ENCODE measurements around the gene GATAD2A. TPM values are rescaled to one million over a fixed set of nuclear protein-coding genes. Genes with fewer than 3 reads are reported as not detected.

The GATAD2A gene
- total RNA-seq, 1 experiment from 2014 or later, result 126 TPM

DNA sequence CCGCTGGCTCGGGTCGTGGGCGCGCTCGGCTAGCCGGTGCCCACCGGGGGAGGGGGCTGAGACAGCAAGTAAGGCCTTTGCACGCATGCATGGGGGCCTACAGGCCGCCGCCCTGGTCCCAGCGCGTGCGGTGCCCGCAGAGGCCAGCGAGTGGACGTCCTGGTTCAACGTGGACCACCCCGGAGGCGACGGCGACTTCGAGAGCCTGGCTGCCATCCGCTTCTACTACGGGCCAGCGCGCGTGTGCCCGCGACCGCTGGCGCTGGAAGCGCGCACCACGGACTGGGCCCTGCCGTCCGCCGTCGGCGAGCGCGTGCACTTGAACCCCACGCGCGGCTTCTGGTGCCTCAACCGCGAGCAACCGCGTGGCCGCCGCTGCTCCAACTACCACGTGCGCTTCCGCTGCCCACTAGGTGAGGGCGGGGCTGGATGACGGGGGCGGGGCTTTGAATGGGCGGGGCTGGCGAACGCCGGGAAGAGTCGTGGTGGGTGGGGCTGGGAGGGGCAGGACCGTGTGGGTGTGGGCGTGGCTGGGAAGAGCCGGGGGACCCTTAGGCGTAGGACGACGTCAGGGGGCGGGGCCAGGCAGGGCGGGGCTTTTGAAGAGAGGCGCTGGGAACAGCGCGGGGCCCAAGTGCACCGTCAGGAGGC, 134.7 kb downstream of the GATAD2A start:
- peaks cover 6% of the 10 kb centered on the region for H3K4me1 Mint-ChIP-seq (ENCODE audit: low read depth, unreplicated experiment)
- H3K27ac Mint-ChIP-seq (ENCODE audit: unreplicated experiment), result no peak overlapping the region
- DNase-seq, result no peak
- H3K9me3 Mint-ChIP-seq (ENCODE audit: unreplicated experiment), result no peaks in the 10 kb centered on the region
- Histone ChIP-seq H3K4me1 (no peaks in the 10 kb centered on the region), H3K9me3 (no peaks in the 10 kb centered on the region), H3K27me3 (replicated peaks; ENCODE audit: control insufficient read depth, insufficient read depth, low read length) (no peaks in the 10 kb centered on the region), H3K36me3 (ENCODE audit: control insufficient read depth, insufficient read depth, low read length) (no peaks in the 10 kb centered on the region), H3K4me3 (ENCODE audit: low read depth, low read length) (no peak overlapping the region)
- no TSS peak for BruUV-seq (replicated peaks)
- TF ChIP-seq, protein P1, sequence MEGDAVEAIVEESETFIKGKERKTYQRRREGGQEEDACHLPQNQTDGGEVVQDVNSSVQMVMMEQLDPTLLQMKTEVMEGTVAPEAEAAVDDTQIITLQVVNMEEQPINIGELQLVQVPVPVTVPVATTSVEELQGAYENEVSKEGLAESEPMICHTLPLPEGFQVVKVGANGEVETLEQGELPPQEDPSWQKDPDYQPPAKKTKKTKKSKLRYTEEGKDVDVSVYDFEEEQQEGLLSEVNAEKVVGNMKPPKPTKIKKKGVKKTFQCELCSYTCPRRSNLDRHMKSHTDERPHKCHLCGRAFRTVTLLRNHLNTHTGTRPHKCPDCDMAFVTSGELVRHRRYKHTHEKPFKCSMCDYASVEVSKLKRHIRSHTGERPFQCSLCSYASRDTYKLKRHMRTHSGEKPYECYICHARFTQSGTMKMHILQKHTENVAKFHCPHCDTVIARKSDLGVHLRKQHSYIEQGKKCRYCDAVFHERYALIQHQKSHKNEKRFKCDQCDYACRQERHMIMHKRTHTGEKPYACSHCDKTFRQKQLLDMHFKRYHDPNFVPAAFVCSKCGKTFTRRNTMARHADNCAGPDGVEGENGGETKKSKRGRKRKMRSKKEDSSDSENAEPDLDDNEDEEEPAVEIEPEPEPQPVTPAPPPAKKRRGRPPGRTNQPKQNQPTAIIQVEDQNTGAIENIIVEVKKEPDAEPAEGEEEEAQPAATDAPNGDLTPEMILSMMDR (IDR thresholded peaks at IDR 0.05; ENCODE audit: insufficient read depth in 1 of 2, low read depth in 1 of 2, low read length in 1 of 2, severe bottlenecking in 1 of 2, unreplicated experiment in 1 of 2), result no peak
- H3K4me3 Mint-ChIP-seq (ENCODE audit: unreplicated experiment), result no peak overlapping the region
- H3K36me3 Mint-ChIP-seq (ENCODE audit: insufficient read depth, unreplicated experiment), result peaks cover 10% of the 10 kb centered on the region
- ChIA-PET CTCF (interaction anchor here (0.7 kb wide), 1 partner anchor 31 kb away, joined by 5 read pairs; no protein-coding TSS in a partner anchor), POLR2A (no interaction called here)
- intact Hi-C loops (cut with micrococcal nuclease; ENCODE audit: unreplicated experiment), result no loop called here
- H3K27me3 Mint-ChIP-seq (ENCODE audit: insufficient read depth, unreplicated experiment), result no peaks in the 10 kb centered on the region

DNA sequence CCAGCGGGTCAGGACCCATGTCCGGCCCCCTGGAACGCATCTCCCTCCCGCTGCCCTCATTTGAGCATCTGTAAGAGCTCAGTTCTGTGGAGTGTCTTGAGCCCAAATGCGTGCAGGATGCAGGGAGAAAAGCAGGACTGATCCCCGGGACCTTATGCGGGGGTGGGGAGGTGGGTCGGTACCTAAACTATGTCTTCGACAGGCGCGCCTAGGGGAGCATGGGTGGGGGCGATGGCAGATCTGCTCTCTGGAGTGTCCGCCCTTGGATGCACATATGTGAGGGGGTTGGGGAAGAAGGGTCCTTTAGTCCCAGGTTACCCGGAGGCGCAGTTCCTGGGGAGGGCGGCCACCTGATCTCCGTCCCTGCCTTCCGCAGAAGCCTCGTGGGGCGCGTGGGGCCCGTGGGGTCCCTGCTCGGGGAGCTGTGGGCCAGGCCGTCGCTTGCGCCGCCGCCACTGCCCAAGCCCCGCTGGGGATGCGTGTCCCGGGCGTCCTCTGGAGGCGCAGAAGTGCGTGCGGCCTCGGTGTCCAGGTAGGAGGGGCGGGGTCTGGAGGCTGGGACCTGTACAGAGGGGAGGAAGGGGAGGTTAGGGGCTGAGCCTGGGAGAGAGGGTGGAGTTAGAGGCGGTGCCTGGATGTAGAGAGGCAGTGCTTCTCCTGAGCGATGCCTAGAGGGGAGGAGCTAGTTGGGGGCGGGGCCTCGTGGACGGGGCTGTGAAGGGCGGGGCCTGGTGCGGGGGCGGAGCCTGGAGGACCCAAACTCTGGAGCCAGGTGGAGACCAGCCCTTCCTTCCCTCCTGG, 135.4 kb downstream of the GATAD2A start:
- Histone ChIP-seq H3K4me1 (no peaks in the 10 kb centered on the region), H3K27me3 (replicated peaks; ENCODE audit: control insufficient read depth, insufficient read depth, low read length) (no peaks in the 10 kb centered on the region), H3K36me3 (ENCODE audit: control insufficient read depth, insufficient read depth, low read length) (no peaks in the 10 kb centered on the region), H3K4me3 (ENCODE audit: low read depth, low read length) (no peak overlapping the region), H3K9me3 (no peaks in the 10 kb centered on the region)
- Mint-ChIP-seq H3K27ac (ENCODE audit: unreplicated experiment) (no peak overlapping the region), H3K36me3 (ENCODE audit: insufficient read depth, unreplicated experiment) (peaks cover 8% of the 10 kb centered on the region), H3K4me1 (ENCODE audit: low read depth, unreplicated experiment) (peaks cover 6% of the 10 kb centered on the region), H3K9me3 (ENCODE audit: unreplicated experiment) (no peaks in the 10 kb centered on the region), H3K27me3 (ENCODE audit: insufficient read depth, unreplicated experiment) (no peaks in the 10 kb centered on the region), H3K4me3 (ENCODE audit: unreplicated experiment) (no peak overlapping the region)
- ChIA-PET POLR2A (no interaction called here), CTCF (interaction anchor here (0.7 kb wide), 1 partner anchor 31 kb away, joined by 5 read pairs; no protein-coding TSS in a partner anchor)
- DNase-seq, result peak; percentile 48 to 70
- TF ChIP-seq, protein P1 (IDR thresholded peaks at IDR 0.05; ENCODE audit: insufficient read depth in 1 of 2, low read depth in 1 of 2, low read length in 1 of 2, severe bottlenecking in 1 of 2, unreplicated experiment in 1 of 2), result no peak
- BruUV-seq (replicated peaks), result no TSS peak
- intact Hi-C loops (cut with micrococcal nuclease; ENCODE audit: unreplicated experiment), result no loop called here

DNA sequence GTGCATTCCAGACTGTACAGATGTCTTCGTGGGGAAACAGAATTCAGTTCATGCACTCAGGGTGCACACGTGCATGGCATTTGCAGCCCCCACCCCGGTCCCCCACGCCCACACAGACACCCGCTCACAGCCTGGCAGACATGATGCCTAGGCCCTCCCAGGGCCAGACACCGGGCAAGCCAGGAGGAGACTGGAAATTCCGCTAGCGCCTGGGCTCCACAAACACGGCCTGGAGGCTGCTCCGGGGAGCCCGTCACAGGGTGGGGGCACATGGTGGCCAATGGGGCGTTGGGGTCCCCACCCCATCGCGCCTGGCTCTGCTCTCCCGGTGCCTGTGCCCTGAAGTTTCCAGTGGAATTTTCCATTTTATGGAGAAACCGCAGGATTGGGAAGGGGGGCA, 136.1 kb downstream of the GATAD2A start:
- no peaks in the 10 kb centered on the region for H3K4me1 ChIP-seq
- POLR2A ChIA-PET, result no interaction called here
- H3K27me3 ChIP-seq (replicated peaks; ENCODE audit: control insufficient read depth, insufficient read depth, low read length), result no peaks in the 10 kb centered on the region
- intact Hi-C loops (cut with micrococcal nuclease; ENCODE audit: unreplicated experiment), result no loop called here
- BruUV-seq (replicated peaks), result no TSS peak
- H3K27ac Mint-ChIP-seq (ENCODE audit: unreplicated experiment), result no peak overlapping the region
- no peak overlapping the region for H3K4me3 ChIP-seq (ENCODE audit: low read depth, low read length)
- H3K9me3 ChIP-seq, result no peaks in the 10 kb centered on the region
- H3K27me3 Mint-ChIP-seq (ENCODE audit: insufficient read depth, unreplicated experiment), result no peaks in the 10 kb centered on the region
- peaks cover 6% of the 10 kb centered on the region for H3K4me1 Mint-ChIP-seq (ENCODE audit: low read depth, unreplicated experiment)
- H3K36me3 Mint-ChIP-seq (ENCODE audit: insufficient read depth, unreplicated experiment), result peaks cover 4% of the 10 kb centered on the region
- H3K9me3 Mint-ChIP-seq (ENCODE audit: unreplicated experiment), result no peaks in the 10 kb centered on the region
- no peak for DNase-seq
- TF ChIP-seq, protein P1 (IDR thresholded peaks at IDR 0.05; ENCODE audit: insufficient read depth in 1 of 2, low read depth in 1 of 2, low read length in 1 of 2, severe bottlenecking in 1 of 2, unreplicated experiment in 1 of 2), result no peak
- CTCF ChIA-PET, result no interaction called here
- H3K36me3 ChIP-seq (ENCODE audit: control insufficient read depth, insufficient read depth, low read length), result no peaks in the 10 kb centered on the region
- H3K4me3 Mint-ChIP-seq (ENCODE audit: unreplicated experiment), result no peak overlapping the region
